Body of pancreas (tissue), 4 donors: ENCODE data around the gene MSTN.

Source experiments
- POLR2A ChIP-seq, 3 donors: fragments of 450-650 bp; IDR thresholded peaks; one replicate each; pipeline ENCODE4 v1.6.1; 2016; ENCODE audit warnings: antibody characterized with exemption in 3 of 3, mild to moderate bottlenecking in 2 of 3
- TF ChIP-seq, protein P1 (sequence below), 7 experiments: fragments of 450-650 bp in 4 of 7; fragments of 200-600 bp in 3 of 7; sonication (generic) in 3 of 7; IDR thresholded peaks; one replicate each; pipeline ENCODE4 v1.5.1; 2016 to 2019; ENCODE audit warnings: antibody characterized with exemption in 7 of 7

DNA sequence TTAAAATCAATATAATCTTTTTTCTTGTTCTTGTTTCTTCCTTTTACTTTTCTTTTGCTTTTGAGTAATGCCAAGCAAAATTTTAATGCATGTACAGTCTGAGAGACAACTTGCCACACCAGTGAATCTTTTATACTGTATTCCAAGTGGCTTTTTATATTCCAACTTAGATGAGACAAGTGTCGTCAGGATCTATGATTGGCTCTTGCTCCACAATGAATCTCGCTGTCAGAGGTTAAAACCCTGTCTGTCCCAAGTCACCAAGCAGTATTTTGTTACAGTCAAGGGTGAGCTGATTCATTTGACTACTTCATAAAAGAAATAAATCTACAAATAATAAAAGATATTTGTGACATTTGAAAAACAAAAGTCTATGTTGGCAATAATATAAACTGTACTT is at the start of gene MSTN:
- TF ChIP-seq, protein P1, sequence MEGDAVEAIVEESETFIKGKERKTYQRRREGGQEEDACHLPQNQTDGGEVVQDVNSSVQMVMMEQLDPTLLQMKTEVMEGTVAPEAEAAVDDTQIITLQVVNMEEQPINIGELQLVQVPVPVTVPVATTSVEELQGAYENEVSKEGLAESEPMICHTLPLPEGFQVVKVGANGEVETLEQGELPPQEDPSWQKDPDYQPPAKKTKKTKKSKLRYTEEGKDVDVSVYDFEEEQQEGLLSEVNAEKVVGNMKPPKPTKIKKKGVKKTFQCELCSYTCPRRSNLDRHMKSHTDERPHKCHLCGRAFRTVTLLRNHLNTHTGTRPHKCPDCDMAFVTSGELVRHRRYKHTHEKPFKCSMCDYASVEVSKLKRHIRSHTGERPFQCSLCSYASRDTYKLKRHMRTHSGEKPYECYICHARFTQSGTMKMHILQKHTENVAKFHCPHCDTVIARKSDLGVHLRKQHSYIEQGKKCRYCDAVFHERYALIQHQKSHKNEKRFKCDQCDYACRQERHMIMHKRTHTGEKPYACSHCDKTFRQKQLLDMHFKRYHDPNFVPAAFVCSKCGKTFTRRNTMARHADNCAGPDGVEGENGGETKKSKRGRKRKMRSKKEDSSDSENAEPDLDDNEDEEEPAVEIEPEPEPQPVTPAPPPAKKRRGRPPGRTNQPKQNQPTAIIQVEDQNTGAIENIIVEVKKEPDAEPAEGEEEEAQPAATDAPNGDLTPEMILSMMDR (IDR thresholded peaks at IDR 0.05) = no peak
- TF ChIP-seq POLR2A (IDR thresholded peaks at IDR 0.05) = no peak
